HG02973 (cell line): Measurements from ENCODE around the gene DDAH2.

Experiments
- ATAC-seq: cut with Tn5 transposase; IDR thresholded peaks from one replicate; pipeline ENCODE4 v1.9.1; 2021; ENCODE audit warnings: moderate library complexity; ENCODE audit not compliant: unreplicated experiment

The DDAH2 gene, protein sequence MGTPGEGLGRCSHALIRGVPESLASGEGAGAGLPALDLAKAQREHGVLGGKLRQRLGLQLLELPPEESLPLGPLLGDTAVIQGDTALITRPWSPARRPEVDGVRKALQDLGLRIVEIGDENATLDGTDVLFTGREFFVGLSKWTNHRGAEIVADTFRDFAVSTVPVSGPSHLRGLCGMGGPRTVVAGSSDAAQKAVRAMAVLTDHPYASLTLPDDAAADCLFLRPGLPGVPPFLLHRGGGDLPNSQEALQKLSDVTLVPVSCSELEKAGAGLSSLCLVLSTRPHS

DNA sequence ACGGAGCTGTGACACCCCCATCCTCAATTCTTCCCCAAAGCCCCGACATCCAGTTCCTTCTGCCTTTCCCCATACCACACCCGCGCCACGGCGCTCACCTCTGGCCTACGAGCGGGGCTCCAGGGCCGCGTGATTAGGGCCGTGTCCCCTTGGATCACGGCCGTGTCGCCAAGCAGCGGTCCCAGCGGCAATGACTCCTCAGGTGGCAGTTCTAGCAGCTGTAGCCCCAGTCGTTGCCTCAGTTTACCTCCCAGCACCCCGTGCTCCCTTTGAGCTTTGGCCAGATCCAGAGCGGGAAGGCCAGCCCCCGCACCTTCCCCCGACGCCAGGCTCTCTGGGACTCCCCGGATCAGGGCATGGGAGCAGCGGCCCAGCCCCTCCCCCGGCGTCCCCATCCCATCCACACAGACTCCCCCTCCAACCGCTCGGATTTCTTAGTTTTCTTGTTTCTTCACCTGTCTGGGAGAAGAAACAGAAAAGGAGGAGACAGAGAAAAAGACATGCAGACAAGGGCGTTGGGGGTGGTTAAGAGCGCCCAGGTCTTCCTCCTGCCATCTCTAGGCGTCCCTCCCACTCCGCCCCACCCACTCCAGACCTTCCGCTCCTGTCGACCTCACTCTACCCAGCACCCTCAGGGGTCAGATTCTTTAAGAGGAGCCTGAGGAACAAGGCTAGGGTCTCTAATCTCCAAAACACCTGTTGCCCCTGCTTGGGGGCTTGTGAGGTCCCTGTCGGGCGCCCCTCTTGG is at the start of gene DDAH2:
TSS of gene DDAH2 (minus strand) at position 533 of the 748 bp plus-strand sequence. CDS start at position 395, 138 bp downstream.
- no peak for ATAC-seq

- no peak for ATAC-seq
These were observed 49.1 kb upstream of the DDAH2 start for GRCh38 chr6:31778193-31778592.

DNA sequence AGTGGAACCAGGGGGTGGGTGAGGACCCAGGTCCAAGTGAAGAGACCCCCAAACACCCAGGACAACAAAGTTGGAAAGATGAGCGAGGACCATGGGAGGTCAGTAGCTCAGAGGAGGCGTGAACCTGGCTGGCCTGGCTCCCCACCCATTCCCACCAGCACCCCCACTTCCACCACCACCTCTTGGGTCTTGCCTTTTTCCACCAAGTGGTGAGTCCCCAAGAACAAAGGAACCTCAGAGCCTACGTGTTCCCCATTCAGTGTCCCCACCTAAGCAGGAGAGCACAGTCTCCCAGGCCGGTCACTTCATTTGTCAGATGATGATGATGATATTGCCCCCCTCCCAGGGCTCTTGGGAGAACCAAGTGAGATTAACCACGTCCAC is 48.6 kb upstream of the DDAH2 start:
- ATAC-seq, result no peak

- peak; percentile 48 for ATAC-seq
These were observed 48.0 kb upstream of the DDAH2 start, which contains the start of gene VWA7 for GRCh38 chr6:31776989-31777666. VWA7 (minus strand) TSS chr6:31777328; CDS start chr6:31776779, 549 bp downstream.

DNA sequence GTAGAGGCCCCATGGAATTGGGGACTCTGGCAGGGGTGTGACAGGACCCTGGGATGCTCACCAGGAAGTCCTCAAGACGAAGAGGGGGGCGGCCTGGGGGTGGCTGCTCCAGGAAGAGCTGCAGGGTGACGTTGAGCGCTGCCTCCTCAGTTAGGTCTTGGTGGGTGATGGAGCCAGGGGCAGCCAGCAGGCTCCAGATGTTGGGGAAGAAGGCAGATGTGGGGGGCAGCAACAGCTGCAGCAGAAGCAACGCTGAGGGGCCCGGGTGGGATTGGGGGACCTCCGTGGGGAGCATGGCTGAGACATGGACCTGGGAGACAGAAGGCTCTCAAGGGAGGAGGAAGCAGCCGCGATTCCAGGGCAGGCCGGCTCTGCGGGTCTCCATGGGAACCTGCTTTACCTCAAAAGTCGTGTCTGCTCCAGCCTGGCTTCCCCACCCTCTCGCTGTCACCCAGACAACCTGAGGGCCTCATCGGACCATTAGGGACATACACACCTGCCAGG is 47.4 kb upstream of the DDAH2 start:
- ATAC-seq, result peak; percentile 9

DNA sequence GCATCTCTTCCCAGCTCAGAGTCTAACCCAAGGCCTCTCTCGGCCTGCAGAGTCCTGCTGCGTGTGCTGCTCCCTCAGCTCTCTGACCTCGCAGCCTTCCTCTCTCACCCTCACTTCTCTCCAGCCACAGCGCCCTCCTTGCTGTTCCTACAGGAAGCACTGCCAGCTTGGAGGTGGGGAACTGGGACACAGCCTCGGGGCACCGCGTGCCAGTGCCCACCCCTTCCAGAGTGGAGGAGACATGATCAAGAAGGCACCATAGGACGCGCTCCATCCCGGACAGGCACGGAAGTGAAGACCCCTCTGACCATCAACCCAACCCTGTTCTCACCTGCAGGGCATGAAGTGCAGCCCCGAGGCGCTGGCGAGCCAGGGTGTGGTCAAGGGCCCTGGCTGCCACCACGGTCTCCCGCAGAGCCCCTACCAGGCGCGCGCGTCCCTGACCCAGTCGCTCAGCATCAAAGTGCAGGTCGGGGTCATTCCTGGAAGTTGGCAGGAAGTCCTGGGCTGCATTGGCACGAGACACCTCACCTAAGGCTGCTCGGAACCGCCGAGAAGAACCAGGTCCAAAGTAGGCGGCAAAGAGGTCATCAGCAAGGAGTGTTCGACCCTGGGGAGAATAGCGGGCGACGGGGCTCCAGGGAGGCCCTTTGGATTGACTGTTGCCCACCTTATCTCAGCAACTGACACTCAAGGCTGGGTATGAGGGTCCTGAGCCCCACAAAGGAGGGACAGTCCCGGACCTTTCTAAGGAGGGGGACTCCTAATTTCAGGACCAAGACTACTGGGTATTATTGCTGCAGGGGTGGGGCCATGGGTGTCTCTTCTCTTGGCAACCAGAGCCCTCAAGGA is 46.8 kb upstream of the DDAH2 start:
- no peak for ATAC-seq

- ATAC-seq, result no peak
These were observed 46.1 kb upstream of the DDAH2 start for GRCh38 chr6:31775184-31775583.

DNA sequence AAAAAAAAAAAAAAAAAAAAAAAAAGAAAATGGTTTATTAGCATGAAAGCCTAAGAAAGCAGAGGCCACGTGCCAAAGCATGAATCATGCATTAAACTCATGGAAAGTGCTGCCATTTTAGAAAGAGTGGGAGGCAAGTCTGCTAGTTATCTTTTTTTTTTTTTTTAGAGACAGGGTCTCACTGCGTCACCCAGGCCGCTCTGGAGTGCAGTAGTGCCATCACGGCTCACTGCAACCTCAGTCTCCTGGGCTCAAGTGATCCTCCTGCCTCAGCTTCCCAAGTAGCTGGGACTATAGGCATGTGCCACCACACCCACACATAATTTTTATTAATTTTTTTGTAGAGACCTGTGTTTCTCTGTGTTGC is 42.9 kb upstream of the DDAH2 start:
- no peak for ATAC-seq

GRCh38 chr6:31770860-31771259 is 41.8 kb upstream of the DDAH2 start:
- no peak for ATAC-seq

- no peak for ATAC-seq
These were observed 40.7 kb upstream of the DDAH2 start for GRCh38 chr6:31769684-31770371.

- no peak for ATAC-seq
These were observed 39.5 kb upstream of the DDAH2 start for GRCh38 chr6:31768363-31769257.

GRCh38 chr6:31767096-31767645 is 38.1 kb upstream of the DDAH2 start:
- ATAC-seq, result no peak

DNA sequence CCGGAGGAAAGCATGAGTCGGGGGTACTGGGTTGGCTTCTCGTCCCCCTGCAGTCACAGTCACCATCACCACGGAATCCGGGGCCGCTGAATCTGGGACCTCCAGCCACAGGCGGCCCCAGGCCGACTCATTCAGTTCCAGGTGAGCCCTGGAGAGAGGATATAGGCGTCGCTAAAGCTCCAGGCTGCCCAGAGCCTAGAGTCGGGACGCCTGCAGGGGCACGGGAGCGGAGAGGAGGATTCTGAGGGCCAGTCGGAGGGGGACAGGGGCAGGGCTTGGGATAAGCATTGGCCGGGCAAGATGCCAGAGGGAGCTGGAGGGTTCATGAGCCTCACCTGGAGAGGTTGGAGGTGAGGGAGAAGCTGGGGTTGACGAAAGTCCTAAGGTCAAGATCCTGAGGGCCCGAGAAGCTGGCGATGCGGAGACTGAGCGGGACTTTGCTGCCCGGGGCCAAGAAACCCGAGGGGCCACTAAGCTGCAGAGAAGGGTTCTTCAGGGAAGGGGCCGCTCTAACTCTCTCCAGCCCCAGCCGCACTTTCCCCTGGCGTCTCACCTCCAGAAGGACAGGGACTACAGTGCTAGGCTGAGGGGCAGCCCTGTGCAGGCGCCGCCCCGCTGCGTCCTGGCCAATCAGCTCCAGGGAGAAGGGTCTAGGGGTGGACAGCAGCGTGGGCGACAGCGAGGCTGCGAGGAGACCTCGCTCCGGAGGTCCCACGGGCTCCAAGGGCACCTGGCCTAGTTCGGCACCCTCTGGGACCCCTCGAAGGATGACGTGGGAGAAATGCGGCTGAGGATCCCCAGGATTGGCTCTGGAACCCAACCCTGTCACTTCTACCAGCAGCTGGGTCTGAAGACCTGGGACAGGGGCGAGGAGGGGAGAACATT is 37.1 kb upstream of the DDAH2 start:
- no peak for ATAC-seq

DNA sequence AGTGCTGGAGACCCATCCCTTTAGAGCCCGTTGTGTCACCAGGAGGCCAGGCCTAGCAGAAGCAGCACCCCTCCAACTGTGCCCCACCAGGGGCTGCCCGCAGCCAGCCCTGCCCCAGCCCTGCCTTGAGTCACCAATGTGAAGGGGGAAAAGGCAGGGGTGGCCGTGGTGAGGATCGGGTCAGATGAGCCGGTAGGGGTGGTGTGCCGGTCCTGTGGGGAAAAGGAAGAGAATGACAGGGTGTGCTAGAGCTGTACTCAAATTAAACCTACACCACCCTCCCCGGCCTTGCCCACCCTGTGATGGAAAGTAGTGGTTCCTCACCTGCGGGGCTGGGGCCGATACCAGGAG is 36.4 kb upstream of the DDAH2 start:
- no peak for ATAC-seq

DNA sequence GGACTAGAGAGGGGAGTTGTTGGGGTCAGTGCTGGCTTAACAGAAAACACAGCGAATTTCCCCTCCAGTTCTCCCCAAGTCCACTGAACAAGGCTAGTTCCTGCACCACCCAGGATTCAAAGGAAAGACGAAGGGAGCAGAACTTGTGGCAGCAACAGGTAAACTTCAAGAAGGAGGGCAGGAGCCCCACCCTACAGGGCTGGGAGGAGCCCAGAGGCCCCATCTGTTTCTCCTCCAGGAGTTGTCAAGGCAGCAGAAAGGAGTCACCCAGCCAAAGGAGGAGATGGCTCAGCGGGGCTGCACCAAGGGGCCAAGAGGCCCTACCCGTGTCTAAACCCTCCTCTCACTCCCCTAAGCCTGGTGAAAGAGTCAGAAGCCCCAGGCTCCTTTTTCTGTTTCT is 35.1 kb upstream of the DDAH2 start:
- no peak for ATAC-seq

DNA sequence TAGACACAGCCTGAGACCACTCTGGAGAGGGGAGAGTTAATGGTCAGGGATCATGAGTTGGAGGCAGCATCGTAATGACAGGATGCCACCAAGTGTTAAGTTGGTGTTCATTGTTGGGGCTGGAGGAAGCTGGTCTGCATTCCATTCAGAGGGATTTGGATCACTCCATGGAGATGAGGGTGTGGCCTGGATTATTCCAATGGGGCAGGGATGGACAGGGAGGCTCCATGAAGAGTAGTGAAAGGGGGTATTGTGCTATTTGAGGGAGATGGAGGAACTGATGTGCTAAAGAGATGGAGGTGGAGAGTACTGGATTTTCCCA is 34.5 kb upstream of the DDAH2 start:
- no peak for ATAC-seq

GRCh38 chr6:31762878-31763618 is 33.9 kb upstream of the DDAH2 start:
- ATAC-seq, result no peak
